CD4-positive, alpha-beta T cell treated with Interleukin-10 for 1 hour (primary cell): ENCODE measurements around the gene IL19.
A peak's percentile ranks its signal among the peaks of the same experiment; 100 is the strongest.

ENCODE experiments used
- DNase-seq: peaks from one replicate; pipeline ENCODE4 v3.0.0-alpha.2; 2020

Gene IL19

GRCh38 chr1:206866062-206866461 lies 95.5 kb downstream of the IL19 start:
- DNase-seq: no peak

GRCh38 chr1:206867239-206867638 lies 96.7 kb downstream of the IL19 start:
- DNase-seq: no peak

- DNase-seq: no peak
These were observed 97.1 kb downstream of the IL19 start for GRCh38 chr1:206867716-206868115.

- DNase-seq: no peak
These were observed 97.7 kb downstream of the IL19 start for GRCh38 chr1:206868264-206868663.

GRCh38 chr1:206872139-206872538 lies 101.6 kb downstream of the IL19 start:
- DNase-seq: no peak

DNA sequence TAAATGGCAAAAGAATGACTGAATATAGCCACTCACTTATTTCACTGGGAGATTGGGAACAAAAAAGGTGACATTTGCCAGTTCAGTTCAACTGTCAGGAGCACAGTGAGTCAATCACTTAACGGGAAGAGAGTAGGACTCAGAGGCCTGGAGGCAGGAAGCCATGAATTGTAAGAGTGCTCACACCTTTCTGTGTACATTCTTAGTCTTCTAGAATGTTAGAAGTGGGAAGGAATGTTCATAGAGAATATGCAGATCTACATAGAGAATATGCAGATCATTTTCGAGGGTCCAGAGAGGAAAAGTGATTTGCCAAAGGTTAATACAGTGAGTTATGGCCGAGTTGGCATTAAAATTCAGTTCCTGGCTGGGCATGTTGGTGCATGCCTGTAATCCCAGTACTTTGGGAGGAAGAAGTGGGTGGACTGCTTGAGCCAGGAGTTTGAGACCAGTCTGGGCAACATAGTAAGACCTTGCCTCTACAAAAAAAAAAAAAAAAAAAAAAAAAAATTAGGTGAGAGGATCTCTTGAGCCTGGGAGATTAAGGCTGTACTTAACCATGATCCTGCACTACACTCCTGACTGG lies 103.1 kb downstream of the IL19 start:
- DNase-seq: no peak

- no peak for DNase-seq
These were observed 105.3 kb downstream of the IL19 start for GRCh38 chr1:206875752-206876377.

GRCh38 chr1:206878456-206878855 lies 107.9 kb downstream of the IL19 start:
- no peak for DNase-seq

GRCh38 chr1:206880314-206880713 lies 109.7 kb downstream of the IL19 start:
- DNase-seq: no peak

DNA sequence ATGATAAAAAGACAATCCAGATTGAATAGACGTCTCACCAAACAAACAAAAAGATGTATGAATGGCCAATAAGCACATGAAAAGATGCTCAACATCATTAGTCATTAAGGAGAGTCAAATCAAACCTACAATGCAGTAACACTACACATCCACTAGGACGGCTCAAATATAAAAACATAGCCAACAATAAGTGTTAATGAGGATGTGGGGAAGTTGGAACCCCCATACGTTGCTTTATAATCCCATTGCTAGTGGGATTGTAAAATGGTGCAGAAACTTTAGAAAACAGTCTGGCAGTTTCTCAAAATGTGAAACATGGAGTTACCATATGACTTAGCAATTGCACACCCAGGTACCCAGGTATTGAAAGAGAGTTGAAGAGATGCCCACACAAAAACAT lies 112.0 kb downstream of the IL19 start:
- DNase-seq: no peak

GRCh38 chr1:206883160-206883559 lies 112.6 kb downstream of the IL19 start:
- DNase-seq: no peak

GRCh38 chr1:206883876-206884275 lies 113.3 kb downstream of the IL19 start:
- DNase-seq: no peak

- no peak for DNase-seq
These were observed 114.9 kb downstream of the IL19 start for GRCh38 chr1:206885341-206886060.

GRCh38 chr1:206886831-206887230 lies 116.3 kb downstream of the IL19 start:
- DNase-seq: no peak

DNA sequence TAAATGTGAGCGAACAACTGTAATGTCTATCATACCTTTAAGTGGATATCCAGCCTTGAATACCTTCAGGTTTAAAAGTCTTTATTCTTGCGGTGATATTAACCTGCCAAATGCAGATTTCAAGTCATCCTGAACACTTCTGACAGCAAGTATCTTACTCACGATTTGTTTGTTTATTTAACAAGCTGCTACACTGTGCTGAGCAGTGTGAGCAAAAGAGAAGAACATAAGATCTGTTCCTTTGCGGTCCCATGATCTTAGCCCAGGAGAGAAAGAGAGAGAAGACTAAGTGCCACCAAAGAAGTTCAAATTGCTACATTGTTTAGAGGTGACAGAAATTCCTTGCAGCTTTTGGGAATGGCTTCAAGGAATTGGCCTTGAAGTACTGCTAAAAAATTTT lies 117.1 kb downstream of the IL19 start:
- no peak for DNase-seq

GRCh38 chr1:206890125-206891060 lies 119.8 kb downstream of the IL19 start:
- peak; percentile 30 for DNase-seq

- DNase-seq: no peak
These were observed 120.8 kb downstream of the IL19 start for GRCh38 chr1:206891412-206891811.
